SK-N-MC (cell line): ENCODE measurements around the gene APEX2.

Source experiments
- EZH2 ChIP-seq: fragments of 200-600 bp; sonication (generic); IDR thresholded peaks from one replicate; pipeline ENCODE4 v1.6.1; 2017; ENCODE audit warnings: antibody characterized with exemption
- POLR2AphosphoS5 ChIP-seq: IDR thresholded peaks from 2 replicates; pipeline ENCODE4 v1.6.1; 2012; ENCODE audit warnings: mild to moderate bottlenecking, low read depth, low read length, borderline replicate concordance

GRCh38 chrX:55005256-55005655 is 5.1 kb downstream of the APEX2 start:
- TF ChIP-seq EZH2 (no peak), POLR2AphosphoS5 (no peak)
